HS-27A (cell line): ENCODE results near the gene TMEM225B.
"Not testable (repeated sequence)": the region's sequence is repeated elsewhere in the genome, so short reads cannot be mapped to it uniquely, and the experiment has no call there.

Experiments
- DNase-seq: peaks from one replicate; pipeline ENCODE4 v3.0.0-alpha.2; 2012; ENCODE audit warnings: low read depth, missing footprints

The TMEM225B gene

GRCh38 chr7:99623091-99623693, 25.1 kb downstream of the TMEM225B start:
- DNase-seq = no peak

DNA sequence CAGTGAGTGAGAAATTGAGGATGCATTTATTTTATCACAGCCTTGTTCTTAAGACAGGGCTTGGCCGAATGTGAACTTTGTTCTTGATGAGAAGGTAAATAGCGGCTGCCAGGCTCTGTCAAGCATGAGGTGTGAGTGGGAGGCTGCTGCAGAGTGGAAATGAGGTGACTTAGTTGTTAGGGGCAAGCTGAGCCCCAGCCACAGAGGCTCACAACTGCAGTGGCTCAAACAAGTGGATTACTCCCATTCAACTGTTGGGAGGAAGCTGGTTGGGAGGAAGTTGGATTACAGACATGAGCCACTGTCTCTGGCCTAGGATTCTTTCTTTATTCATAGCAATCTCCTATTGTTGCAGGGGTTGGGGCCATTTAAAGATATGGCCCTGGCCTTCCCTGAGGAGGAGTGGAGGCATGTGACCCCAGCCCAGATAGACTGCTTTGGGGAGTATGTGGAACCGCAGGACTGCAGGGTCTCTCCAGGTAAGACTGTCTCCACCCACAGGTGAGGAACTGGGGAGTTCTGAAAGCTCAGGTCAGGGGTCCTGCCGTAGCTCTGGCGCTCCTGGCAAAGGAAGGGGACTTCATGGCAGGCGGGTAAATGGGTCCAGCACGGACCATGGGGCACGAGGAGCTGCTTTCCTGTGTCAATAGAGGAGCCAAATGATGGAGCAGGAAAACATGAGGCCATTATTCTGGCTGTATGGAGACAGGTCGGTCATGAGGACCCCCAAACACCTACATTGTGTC, 25.8 kb downstream of the TMEM225B start:
- DNase-seq = no peak

GRCh38 chr7:99624484-99624883, 26.4 kb downstream of the TMEM225B start:
- no peak for DNase-seq

GRCh38 chr7:99625321-99625720, 27.3 kb downstream of the TMEM225B start:
- DNase-seq = no peak

DNA sequence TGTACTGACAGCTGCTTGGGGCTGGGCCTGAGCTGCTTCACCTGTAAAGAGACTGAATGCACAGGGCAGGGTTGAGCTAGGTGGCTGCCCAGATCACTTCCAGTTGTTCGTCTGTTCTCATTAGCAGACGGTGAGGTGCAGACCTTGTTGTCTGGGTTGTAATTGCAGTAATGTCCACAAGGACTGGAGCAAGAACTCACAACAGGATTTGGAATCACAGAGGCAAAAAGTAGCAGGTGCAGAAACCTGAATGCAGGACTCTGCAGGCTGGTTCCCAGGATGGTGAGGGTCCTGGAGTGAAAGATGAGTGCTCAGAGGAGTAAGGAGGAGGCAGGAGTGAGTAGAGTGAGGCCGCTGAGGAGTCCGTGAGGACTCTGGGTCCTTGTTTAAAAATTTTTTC, 27.9 kb downstream of the TMEM225B start:
- DNase-seq = no peak

- DNase-seq = no peak
Measured at GRCh38 chr7:99626661-99627060, 28.6 kb downstream of the TMEM225B start.

- no peak for DNase-seq
Measured at GRCh38 chr7:99627513-99627912, 29.4 kb downstream of the TMEM225B start.

DNA sequence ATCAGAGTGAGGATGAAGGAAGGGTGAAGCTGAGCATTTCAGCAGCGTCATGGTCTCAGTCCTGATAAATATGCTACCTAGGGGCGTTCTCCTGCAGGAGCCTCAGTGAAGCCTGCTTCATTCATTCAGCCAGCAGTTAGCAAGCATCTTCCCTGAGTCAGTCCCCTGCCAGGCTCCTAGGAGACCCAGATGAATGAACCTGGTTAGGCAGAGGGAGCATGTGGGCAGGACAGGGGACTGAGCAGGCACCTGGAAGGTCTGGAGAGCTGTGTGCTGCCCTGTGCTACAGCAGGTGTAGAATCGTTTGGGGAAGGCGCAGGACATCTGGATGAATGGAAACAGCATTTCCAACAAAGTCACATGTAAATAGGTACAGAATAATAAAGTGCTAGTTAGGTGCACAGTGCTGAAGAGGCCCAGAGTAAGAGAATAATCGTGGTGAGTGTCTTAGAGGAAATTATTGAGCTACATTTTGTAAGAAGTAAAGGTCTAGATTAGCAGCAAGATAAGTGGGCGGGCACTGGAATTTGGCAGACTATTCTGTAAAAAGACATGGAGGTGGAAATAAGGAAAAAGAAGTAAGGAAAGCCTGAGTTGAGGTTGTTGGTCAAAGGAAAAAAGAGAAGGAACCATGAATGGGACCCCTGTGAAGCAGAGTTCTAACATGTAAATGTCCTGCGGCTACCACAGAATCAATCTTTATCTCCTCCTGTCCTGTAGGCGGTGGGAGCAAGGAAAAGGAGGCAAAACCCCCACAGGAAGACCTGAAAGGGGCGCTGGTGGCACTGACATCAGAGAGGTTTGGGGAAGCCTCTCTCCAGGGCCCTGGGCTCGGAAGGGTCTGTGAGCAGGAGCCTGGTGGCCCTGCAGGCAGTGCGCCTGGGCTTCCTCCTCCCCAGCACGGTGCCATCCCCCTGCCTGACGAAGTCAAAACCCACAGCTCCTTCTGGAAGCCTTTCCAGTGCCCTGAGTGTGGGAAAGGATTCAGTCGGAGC, 30.7 kb downstream of the TMEM225B start:
- no peak for DNase-seq

GRCh38 chr7:99629643-99630042, 31.6 kb downstream of the TMEM225B start:
- no peak for DNase-seq

DNA sequence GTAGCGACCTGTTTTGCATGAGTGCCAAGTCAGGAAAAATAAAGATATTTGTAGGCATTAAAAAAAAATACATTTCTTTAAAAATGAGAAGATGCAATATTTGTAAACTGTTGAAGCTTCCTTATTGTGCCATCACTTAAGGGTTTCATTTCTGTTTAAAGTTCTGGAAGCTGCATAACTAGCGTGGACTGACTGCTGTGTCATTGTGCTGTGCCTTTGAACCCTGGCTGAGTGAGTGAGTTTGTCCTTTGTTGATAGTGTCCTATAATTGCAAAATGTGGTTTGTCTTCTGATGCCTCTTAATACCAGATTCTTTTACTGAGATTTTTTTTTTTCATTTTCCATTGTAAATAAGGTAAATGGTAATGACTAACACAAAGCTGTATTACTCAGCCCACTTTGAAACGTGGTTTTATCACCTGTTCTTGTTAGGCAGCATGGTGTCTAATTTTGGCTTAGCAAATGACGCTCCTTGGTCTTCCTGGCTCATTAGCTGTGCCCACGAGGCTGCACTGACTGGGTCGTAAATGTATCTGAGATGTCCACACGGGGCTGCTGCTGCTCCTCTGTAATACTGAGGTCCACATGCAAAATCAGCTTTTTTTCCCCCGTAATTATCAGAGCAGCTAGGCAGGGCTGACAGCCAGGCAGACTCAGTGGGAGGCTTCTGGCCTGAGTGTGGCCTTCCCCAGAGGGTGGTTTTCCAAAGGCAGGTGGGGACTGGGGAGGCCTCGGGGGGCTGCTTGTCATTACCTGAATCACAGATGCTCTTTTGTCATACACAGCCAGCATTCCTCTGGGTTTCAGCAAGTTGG, 33.4 kb downstream of the TMEM225B start:
- no peak for DNase-seq

- DNase-seq = not testable (repeated sequence)
Measured at GRCh38 chr7:99637414-99637813, 39.3 kb downstream of the TMEM225B start.

DNA sequence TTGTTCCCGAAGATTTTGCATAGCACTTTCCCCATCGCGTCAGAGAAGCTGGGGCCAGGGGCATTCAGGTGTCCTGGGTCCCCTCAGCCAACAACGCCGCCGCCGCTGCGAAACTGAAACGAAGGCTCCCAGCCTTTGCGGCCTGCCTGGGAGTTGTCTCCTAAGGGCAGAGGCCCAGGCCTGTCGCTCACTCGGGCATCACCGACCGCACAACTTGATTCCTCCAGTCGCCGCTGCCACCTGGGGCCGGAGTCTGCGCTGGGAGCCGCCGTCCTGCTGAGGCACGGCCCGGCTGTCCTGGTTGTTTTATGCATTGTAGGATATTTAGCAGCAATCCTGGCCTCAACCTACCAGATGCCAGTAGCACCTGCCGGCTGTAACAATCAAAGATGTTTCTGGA, 40.7 kb downstream of the TMEM225B start:
- no peak for DNase-seq

DNA sequence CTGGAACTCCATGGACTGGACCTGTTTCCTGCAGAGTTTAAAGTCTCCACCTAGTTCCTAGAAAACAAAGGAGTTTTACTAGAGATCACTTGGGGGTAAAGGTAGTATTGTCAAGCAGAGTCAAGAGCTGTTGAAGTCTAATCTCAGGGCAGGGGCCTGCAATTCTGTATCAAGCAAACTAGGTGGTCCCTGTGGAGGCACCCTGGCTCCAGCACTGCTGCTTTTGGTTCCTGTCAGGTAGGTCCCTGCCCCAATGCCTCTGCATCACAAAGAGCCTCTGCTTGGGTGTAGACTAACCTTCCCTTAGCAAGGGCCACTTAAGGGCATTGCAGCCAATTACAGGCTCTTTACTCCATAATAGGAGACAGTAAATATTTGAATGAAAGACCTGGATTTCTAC, 41.2 kb downstream of the TMEM225B start:
- no peak for DNase-seq

- DNase-seq = no peak
Measured at GRCh38 chr7:99642027-99642426, 44.0 kb downstream of the TMEM225B start.

GRCh38 chr7:99643464-99643863, 45.4 kb downstream of the TMEM225B start:
- no peak for DNase-seq

- no peak for DNase-seq
Measured at GRCh38 chr7:99644431-99644830, 46.4 kb downstream of the TMEM225B start.

DNA sequence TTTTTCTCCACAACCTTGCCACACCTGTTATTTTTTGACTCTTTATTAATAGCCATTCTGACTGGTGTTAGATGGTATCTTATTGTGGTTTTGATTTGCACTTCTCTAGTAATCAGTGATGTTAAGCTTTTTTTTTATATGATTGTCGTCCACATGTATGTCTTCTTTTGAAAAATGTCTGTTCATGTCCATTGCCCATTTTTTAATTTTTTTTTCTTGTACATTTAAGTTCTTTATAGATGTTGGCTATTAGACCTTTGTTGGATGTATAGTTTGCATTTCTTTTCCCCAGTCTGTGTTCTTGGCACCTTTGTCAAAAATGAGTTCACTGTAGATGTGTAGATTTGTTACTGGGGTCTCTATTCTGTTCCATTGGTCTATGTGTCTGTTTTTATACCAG, 47.5 kb downstream of the TMEM225B start:
- no peak for DNase-seq

GRCh38 chr7:99648843-99649242, 50.8 kb downstream of the TMEM225B start:
- no peak for DNase-seq

DNA sequence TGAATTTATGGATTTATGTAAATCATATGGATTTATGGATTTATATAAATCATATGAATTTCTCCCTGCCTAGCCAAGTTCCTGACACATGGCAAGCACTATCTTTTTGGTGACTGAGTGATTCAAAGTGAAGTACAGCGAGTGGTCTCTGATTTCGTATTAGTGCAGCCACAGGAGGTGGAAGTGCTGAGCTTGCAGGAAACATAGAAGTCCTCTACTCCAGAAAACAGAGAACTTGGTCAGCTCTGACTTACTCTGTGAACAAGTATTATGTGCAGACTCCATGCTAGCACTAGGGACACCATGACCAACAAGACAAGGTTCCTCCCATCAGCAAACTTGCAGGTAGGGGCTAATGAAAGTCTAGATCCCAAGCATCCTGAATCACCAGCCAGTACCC, 53.2 kb downstream of the TMEM225B start:
- no peak for DNase-seq

- no peak for DNase-seq
Measured at GRCh38 chr7:99652671-99653070, 54.6 kb downstream of the TMEM225B start.

DNA sequence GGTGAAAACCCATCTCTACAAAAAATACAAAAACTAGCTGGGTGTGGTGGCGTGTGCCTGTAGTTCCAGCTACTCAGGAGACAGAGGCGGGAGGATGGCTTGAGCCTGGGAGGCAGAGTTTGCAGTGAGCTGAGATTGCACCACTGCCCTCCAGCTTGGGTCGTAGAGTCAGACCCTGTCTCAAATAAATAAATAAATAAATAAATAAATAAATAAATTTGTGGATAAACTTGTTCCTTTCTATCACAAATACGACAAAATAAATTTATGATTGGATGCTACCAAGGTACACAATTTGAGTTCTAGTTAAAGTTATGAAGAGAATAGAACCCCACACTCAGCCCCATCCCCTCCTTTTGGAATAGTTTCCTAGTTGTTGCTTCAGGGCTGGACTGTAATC, 55.2 kb downstream of the TMEM225B start:
- DNase-seq = not testable (repeated sequence)

GRCh38 chr7:99653754-99654153, 55.7 kb downstream of the TMEM225B start:
- no peak for DNase-seq
